Panc1 (cell line): Measurements from ENCODE around the gene KXD1. TPM values are rescaled to one million over a fixed set of nuclear protein-coding genes. Genes with fewer than 3 reads are reported as not detected.

ENCODE experiments used
- ATAC-seq: fragments of 200-7000 bp; cut with Tn5 transposase; 2 replicates; pipeline ENCODE4 v1.9.1; 2020; ENCODE audit warnings: mild to moderate bottlenecking, moderate library complexity
- BruUV-seq: library from RNA; stranded (reverse); fragments of 400-500 nt; replicated peaks from 2 replicates; lab custom pipeline; 2021; lab: Mats Ljungman, UMichigan
- CTCF ChIA-PET: fragments of 300-600 bp; sonication (Branson Sonifier 250); formaldehyde crosslinking; loops from one replicate; lab custom pipeline; 2022; ENCODE audit warnings: antibody characterized with exemption; lab: Charles Lee
- POLR2A ChIA-PET: fragments of 300-600 bp; sonication (Branson Sonifier 250); formaldehyde crosslinking; loops from one replicate; lab custom pipeline; 2022; ENCODE audit warnings: antibody characterized with exemption; lab: Charles Lee
- DNase-seq: peaks from one replicate; pipeline ENCODE4 v3.0.0-alpha.2; 2010; ENCODE audit warnings: low read depth, low spot score
- H3K27ac ChIP-seq: 2 replicates; pipeline ENCODE4 v1.5.1; 2011; ENCODE audit warnings: mild to moderate bottlenecking, low read length, inconsistent platforms
- H3K27me3 ChIP-seq: fragments of 200-500 bp; sonication (Bioruptor generic); 2 replicates; pipeline ENCODE4 v1.6.0; 2014; ENCODE audit warnings: low read length, inconsistent platforms; ENCODE audit not compliant: control insufficient read depth, insufficient read depth
- H3K36me3 ChIP-seq: fragments of 200-500 bp; sonication (Bioruptor generic); 2 replicates; pipeline ENCODE4 v1.5.1; 2014; ENCODE audit warnings: inconsistent platforms, mild to moderate bottlenecking, low read length, moderate library complexity; ENCODE audit not compliant: control insufficient read depth, insufficient read depth
- H3K4me1 ChIP-seq: 2 replicates; pipeline ENCODE4 v1.5.1; 2011; ENCODE audit warnings: inconsistent platforms, mild to moderate bottlenecking, low read length, moderate library complexity; ENCODE audit not compliant: control insufficient read depth, insufficient read depth
- H3K4me3 ChIP-seq, 2 experiments: 2 replicates each; pipeline ENCODE4 v1.5.1; 2011 to 2012; ENCODE audit warnings: low read depth in 2 of 2, low read length in 2 of 2, mild to moderate bottlenecking in 2 of 2, inconsistent platforms in 1 of 2, moderate library complexity in 1 of 2
- H3K9me3 ChIP-seq: fragments of 200-500 bp; sonication (Bioruptor generic); 2 replicates; pipeline ENCODE4 v1.5.1; 2014; ENCODE audit warnings: low read depth, mild to moderate bottlenecking, inconsistent platforms, low read length, moderate library complexity; ENCODE audit not compliant: control insufficient read depth, insufficient read depth
- CTCF ChIP-seq: fragments of 450-650 bp; IDR thresholded peaks from 2 replicates; pipeline ENCODE4 v1.5.1; 2017; ENCODE audit warnings: mild to moderate bottlenecking
- POLR2AphosphoS5 ChIP-seq: IDR thresholded peaks from 2 replicates; pipeline ENCODE4 v1.6.1; 2012; ENCODE audit warnings: mild to moderate bottlenecking, low read depth, low read length, moderate library complexity
- REST ChIP-seq, 2 experiments: IDR thresholded peaks; 2 replicates each; pipeline ENCODE4 v1.6.1; 2011 to 2012; ENCODE audit warnings: low read depth in 2 of 2, control low read depth in 1 of 2, low read length in 1 of 2, mild to moderate bottlenecking in 1 of 2, moderate library complexity in 1 of 2; ENCODE audit not compliant: insufficient read depth in 1 of 2
- SIN3A ChIP-seq: IDR thresholded peaks from 2 replicates; pipeline ENCODE4 v1.6.1; 2012; ENCODE audit warnings: low read depth, mild to moderate bottlenecking, low read length, moderate library complexity, borderline replicate concordance; ENCODE audit not compliant: insufficient read depth
- TCF7L2 ChIP-seq: IDR thresholded peaks from 2 replicates; pipeline ENCODE4 v1.6.1; 2011; ENCODE audit warnings: mild to moderate bottlenecking, low read depth, low read length, inconsistent platforms
- in situ Hi-C: cut with HindIII; loops from 2 replicates; pipeline ENCODE4 v1.10.0; 2016; ENCODE audit warnings: low sequenced_read_pairs, low pct_unique_long_range_greater_than_20kb
- intact Hi-C: fragments of 100-400 bp; cut with micrococcal nuclease; formaldehyde crosslinking; loops from one replicate; pipeline ENCODE4 v1.10.0; 2022; ENCODE audit not compliant: unreplicated experiment
- total RNA-seq: library from RNA; stranded (reverse); gene quantifications from one replicate; pipeline ENCODE4 v1.2.1, GENCODE V29; 2021; ENCODE audit not compliant: unreplicated experiment

The KXD1 gene
- total RNA-seq, 1 experiment from 2014 or later, result 106 TPM

- H3K36me3 ChIP-seq, result peaks cover 4% of the 10 kb centered on the region; the same call in 1 of the 2 replicates
- H3K27me3 ChIP-seq, result no peaks in the 10 kb centered on the region
- no peaks in the 10 kb centered on the region for H3K9me3 ChIP-seq
- POLR2A ChIA-PET, result no interaction called here
- in situ Hi-C loops, result no loop called here
- DNase-seq (no peak), ATAC-seq (no peak)
- H3K27ac ChIP-seq, result no peak overlapping the region
- intact Hi-C loops, result no loop called here
- TF ChIP-seq CTCF (no peak), REST (IDR thresholded peaks at IDR 0.05; ENCODE audit: insufficient read depth in 1 of 2, low read depth in 2 of 2, low read length in 1 of 2) (no peak), SIN3A (no peak), TCF7L2 (no peak), POLR2AphosphoS5 (no peak)
- H3K4me1 ChIP-seq, result peaks cover 16% of the 10 kb centered on the region
- BruUV-seq, result no TSS peak
- no peak overlapping the region for H3K4me3 ChIP-seq
- CTCF ChIA-PET, result no interaction called here
Observed at GRCh38 chr19:18517606-18518005, 40.1 kb upstream of the KXD1 start.

- Histone ChIP-seq H3K27ac (no peak overlapping the region), H3K9me3 (no peaks in the 10 kb centered on the region), H3K36me3 (peaks cover 4% of the 10 kb centered on the region; the same call in 1 of the 2 replicates), H3K27me3 (no peaks in the 10 kb centered on the region), H3K4me1 (peaks cover 16% of the 10 kb centered on the region), H3K4me3 (no peak overlapping the region)
- intact Hi-C loops, result no loop called here
- BruUV-seq, result no TSS peak
- CTCF ChIA-PET, result no interaction called here
- DNase-seq (no peak), ATAC-seq (no peak)
- in situ Hi-C loops, result no loop called here
- POLR2A ChIA-PET, result no interaction called here
- TF ChIP-seq POLR2AphosphoS5 (no peak), TCF7L2 (no peak), CTCF (no peak), SIN3A (no peak), REST (IDR thresholded peaks at IDR 0.05; ENCODE audit: insufficient read depth in 1 of 2, low read depth in 2 of 2, low read length in 1 of 2) (no peak)
Observed at GRCh38 chr19:18518639-18519038, 39.0 kb upstream of the KXD1 start.
